ENCODE measurements around the gene TENM4.
"Not testable (repeated sequence)": the region's sequence is repeated elsewhere in the genome, so short reads cannot be mapped to it uniquely, and the experiment has no call there.

TENM4 gene

GRCh38 chr11:78642979-78643675 lies 797.7 kb downstream of the TENM4 start:
- DNase-seq (ENCODE audit: low spot score) = peak; percentile 14

GRCh38 chr11:78641541-78641940 lies 799.3 kb downstream of the TENM4 start:
- DNase-seq (ENCODE audit: low spot score) = no peak

GRCh38 chr11:78638704-78639380 lies 802.0 kb downstream of the TENM4 start:
- no peak for DNase-seq (ENCODE audit: low spot score)

- not testable (repeated sequence) for DNase-seq (ENCODE audit: low spot score)
Measured at GRCh38 chr11:78637527-78637926, 803.3 kb downstream of the TENM4 start.

GRCh38 chr11:78635814-78636506 lies 804.9 kb downstream of the TENM4 start:
- DNase-seq (ENCODE audit: low spot score) = peak; percentile 11

GRCh38 chr11:78633516-78634310 lies 807.1 kb downstream of the TENM4 start:
- DNase-seq (ENCODE audit: low spot score) = no peak

GRCh38 chr11:78630561-78631303 lies 810.1 kb downstream of the TENM4 start:
- DNase-seq (ENCODE audit: low spot score) = no peak

- no peak for DNase-seq (ENCODE audit: low spot score)
Measured at GRCh38 chr11:78630155-78630554, 810.7 kb downstream of the TENM4 start.

GRCh38 chr11:78622666-78623065 lies 818.2 kb downstream of the TENM4 start:
- DNase-seq (ENCODE audit: low spot score) = no peak

- no peak for DNase-seq (ENCODE audit: low spot score)
Measured at GRCh38 chr11:78620159-78620558, 820.7 kb downstream of the TENM4 start.

- no peak for DNase-seq (ENCODE audit: low spot score)
Measured at GRCh38 chr11:78615724-78616123, 825.1 kb downstream of the TENM4 start.

- no peak for DNase-seq (ENCODE audit: low spot score)
Measured at GRCh38 chr11:78613378-78613813, 827.4 kb downstream of the TENM4 start.

- DNase-seq (ENCODE audit: low spot score) = no peak
Measured at GRCh38 chr11:78612721-78613377, 828.0 kb downstream of the TENM4 start.

- DNase-seq (ENCODE audit: low spot score) = not testable (repeated sequence)
Measured at GRCh38 chr11:78609321-78609720, 831.5 kb downstream of the TENM4 start.

GRCh38 chr11:78607696-78608095 lies 833.1 kb downstream of the TENM4 start:
- no peak for DNase-seq (ENCODE audit: low spot score)

- DNase-seq (ENCODE audit: low spot score) = no peak
Measured at GRCh38 chr11:78606667-78607066, 834.2 kb downstream of the TENM4 start.

GRCh38 chr11:78605296-78605695 lies 835.5 kb downstream of the TENM4 start:
- DNase-seq (ENCODE audit: low spot score) = no peak

GRCh38 chr11:78603792-78604191 lies 837.0 kb downstream of the TENM4 start:
- DNase-seq (ENCODE audit: low spot score) = no peak
